A673 (cell line): ENCODE measurements around the gene RHOF. TPM values are rescaled to one million over a fixed set of nuclear protein-coding genes. Genes with fewer than 3 reads are reported as not detected.

ENCODE experiments used
- BruUV-seq: library from RNA; stranded (reverse); fragments of 400-500 nt; replicated peaks from 2 replicates; lab custom pipeline; 2021; lab: Mats Ljungman, UMichigan
- CTCF ChIA-PET: fragments of 300-600 bp; sonication (Branson Sonifier 250); formaldehyde crosslinking; loops from one replicate; lab custom pipeline; 2022; ENCODE audit warnings: antibody characterized with exemption; lab: Charles Lee
- POLR2A ChIA-PET: fragments of 300-600 bp; sonication (Branson Sonifier 250); formaldehyde crosslinking; loops from one replicate; lab custom pipeline; 2022; ENCODE audit warnings: antibody characterized with exemption; ENCODE audit not compliant: low non-redundant PET; lab: Charles Lee
- DNase-seq: peaks from one replicate; pipeline ENCODE4 v3.0.0-alpha.2; 2015; ENCODE audit warnings: low spot score
- H3K27ac ChIP-seq: fragments of 200-600 bp; sonication (generic); 2 replicates; pipeline ENCODE4 v1.5.1; 2016; ENCODE audit warnings: mixed run types, low read depth, mild to moderate bottlenecking, mixed read lengths, antibody characterized with exemption, low read length; ENCODE audit not compliant: poor library complexity, severe bottlenecking
- H3K27me3 ChIP-seq: fragments of 200-600 bp; sonication (generic); replicated peaks from 2 replicates; pipeline ENCODE4 v1.6.1; 2017; ENCODE audit warnings: mixed run types, low read depth, mild to moderate bottlenecking, mixed read lengths, antibody characterized with exemption, low read length; ENCODE audit not compliant: insufficient read depth, poor library complexity
- H3K36me3 ChIP-seq: fragments of 200-600 bp; sonication (generic); 2 replicates; pipeline ENCODE4 v1.6.1; 2016; ENCODE audit warnings: mixed run types, mild to moderate bottlenecking, mixed read lengths, antibody characterized with exemption, low read length; ENCODE audit not compliant: insufficient read depth, poor library complexity, severe bottlenecking
- H3K4me1 ChIP-seq: fragments of 200-600 bp; sonication (generic); 2 replicates; pipeline ENCODE4 v1.6.1; 2017; ENCODE audit warnings: mixed run types, mild to moderate bottlenecking, mixed read lengths, antibody characterized with exemption, low read length; ENCODE audit not compliant: insufficient read depth, poor library complexity, severe bottlenecking
- H3K4me3 ChIP-seq: fragments of 200-600 bp; sonication (generic); 2 replicates; pipeline ENCODE4 v1.5.1; 2016; ENCODE audit warnings: low read depth, mixed run types, mild to moderate bottlenecking, mixed read lengths, low read length; ENCODE audit not compliant: poor library complexity, severe bottlenecking
- H3K9me3 ChIP-seq: fragments of 200-600 bp; sonication (generic); 2 replicates; pipeline ENCODE4 v1.6.1; 2016; ENCODE audit warnings: mixed run types, low read depth, mild to moderate bottlenecking, mixed read lengths, antibody characterized with exemption, low read length; ENCODE audit not compliant: poor library complexity, severe bottlenecking
- EZH2 ChIP-seq: fragments of 200-600 bp; sonication (generic); IDR thresholded peaks from 2 replicates; pipeline ENCODE4 v1.6.1; 2017; ENCODE audit warnings: borderline replicate concordance, low read depth, mild to moderate bottlenecking, mixed read lengths, antibody characterized with exemption, low read length; ENCODE audit not compliant: poor library complexity, severe bottlenecking
- intact Hi-C: fragments of 100-400 bp; cut with micrococcal nuclease; formaldehyde crosslinking; loops from one replicate; pipeline ENCODE4 v1.10.0; 2022; ENCODE audit not compliant: unreplicated experiment
- total RNA-seq: library from RNA; stranded (reverse); gene quantifications from 2 replicates; pipeline ENCODE4 v1.2.3, GENCODE V29; 2021
- TF ChIP-seq, protein P1 (sequence below): fragments of 300-800, 200-600 bp; sonication (generic); conservative IDR thresholded peaks from 2 replicates; pipeline ENCODE4 v1.5.1; 2017; ENCODE audit warnings: low read depth, mild to moderate bottlenecking, antibody characterized with exemption, low read length, moderate library complexity, mixed read lengths

RHOF gene
- total RNA-seq, 1 experiment from 2014 or later, result 21.1 TPM

DNA sequence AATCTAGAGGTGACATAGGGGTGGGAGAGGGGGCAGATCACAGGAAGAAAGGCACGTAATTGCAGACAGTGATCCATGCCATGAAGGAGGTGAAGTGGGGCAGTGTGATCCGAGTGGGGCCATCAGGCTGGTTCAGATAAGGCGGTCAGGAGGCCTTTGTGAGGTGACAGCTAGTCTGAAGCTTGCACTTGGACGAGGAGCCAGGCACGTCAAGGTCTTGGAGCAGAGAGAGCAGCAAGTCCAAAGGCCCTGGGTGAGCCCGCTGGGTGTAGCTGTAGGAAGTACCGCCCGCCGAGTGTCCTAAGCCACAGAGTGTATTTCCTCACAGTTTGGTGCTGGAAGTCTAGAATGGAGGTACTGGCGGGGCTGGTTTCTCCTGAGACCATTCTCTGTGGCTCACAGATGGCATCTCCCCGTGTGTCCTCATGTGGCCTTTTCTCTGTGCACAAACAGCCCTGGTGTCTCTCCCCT lies 23.6 kb downstream of the RHOF start:
- H3K9me3 ChIP-seq, result no peaks in the 10 kb centered on the region
- no peaks in the 10 kb centered on the region for H3K27me3 ChIP-seq
- DNase-seq, result no peak
- TF ChIP-seq, protein P1, sequence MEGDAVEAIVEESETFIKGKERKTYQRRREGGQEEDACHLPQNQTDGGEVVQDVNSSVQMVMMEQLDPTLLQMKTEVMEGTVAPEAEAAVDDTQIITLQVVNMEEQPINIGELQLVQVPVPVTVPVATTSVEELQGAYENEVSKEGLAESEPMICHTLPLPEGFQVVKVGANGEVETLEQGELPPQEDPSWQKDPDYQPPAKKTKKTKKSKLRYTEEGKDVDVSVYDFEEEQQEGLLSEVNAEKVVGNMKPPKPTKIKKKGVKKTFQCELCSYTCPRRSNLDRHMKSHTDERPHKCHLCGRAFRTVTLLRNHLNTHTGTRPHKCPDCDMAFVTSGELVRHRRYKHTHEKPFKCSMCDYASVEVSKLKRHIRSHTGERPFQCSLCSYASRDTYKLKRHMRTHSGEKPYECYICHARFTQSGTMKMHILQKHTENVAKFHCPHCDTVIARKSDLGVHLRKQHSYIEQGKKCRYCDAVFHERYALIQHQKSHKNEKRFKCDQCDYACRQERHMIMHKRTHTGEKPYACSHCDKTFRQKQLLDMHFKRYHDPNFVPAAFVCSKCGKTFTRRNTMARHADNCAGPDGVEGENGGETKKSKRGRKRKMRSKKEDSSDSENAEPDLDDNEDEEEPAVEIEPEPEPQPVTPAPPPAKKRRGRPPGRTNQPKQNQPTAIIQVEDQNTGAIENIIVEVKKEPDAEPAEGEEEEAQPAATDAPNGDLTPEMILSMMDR, result no peak
- no peak for TF ChIP-seq EZH2
- ChIA-PET CTCF (no interaction called here), POLR2A (no interaction called here)
- no peaks in the 10 kb centered on the region for H3K4me1 ChIP-seq
- H3K4me3 ChIP-seq, result no peak overlapping the region
- BruUV-seq, result no TSS peak
- intact Hi-C loops, result loop anchor here (10.0 kb wide), 1 partner anchor 215 kb away; no protein-coding TSS in a partner anchor
- H3K27ac ChIP-seq, result no peak overlapping the region
- no peaks in the 10 kb centered on the region for H3K36me3 ChIP-seq

DNA sequence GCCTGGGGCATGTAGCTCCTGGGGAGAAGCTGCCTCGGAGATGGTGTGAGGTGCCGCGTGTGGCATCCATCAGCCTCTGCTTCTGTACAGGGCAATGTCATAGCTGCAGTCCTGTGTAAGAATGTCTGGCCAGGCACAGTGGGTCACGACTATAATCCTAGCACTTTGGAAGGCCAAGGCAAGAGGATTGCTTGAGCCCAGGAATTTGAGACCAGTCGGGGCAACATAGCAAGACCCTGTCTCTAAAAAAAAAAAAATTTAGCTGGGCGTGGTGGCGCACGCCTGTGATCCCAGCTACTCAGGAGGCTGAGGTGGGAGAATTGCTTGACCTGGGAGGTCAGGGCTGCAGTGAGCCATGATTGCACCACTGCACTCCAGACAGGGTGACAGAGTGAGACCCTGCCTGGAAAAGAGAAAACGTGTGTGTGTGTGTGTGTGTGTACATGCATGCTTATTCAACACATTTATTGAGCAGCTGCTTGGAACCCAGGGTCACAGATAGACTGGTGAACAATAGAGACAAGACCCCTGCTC lies 24.1 kb downstream of the RHOF start:
- Histone ChIP-seq H3K27me3 (no peaks in the 10 kb centered on the region), H3K27ac (no peak overlapping the region), H3K4me3 (no peak overlapping the region), H3K36me3 (no peaks in the 10 kb centered on the region), H3K4me1 (no peaks in the 10 kb centered on the region), H3K9me3 (no peaks in the 10 kb centered on the region)
- ChIA-PET POLR2A (no interaction called here), CTCF (no interaction called here)
- DNase-seq, result no peak
- TF ChIP-seq, protein P1, result no peak
- TF ChIP-seq EZH2, result no peak
- intact Hi-C loops, result no loop called here
- no TSS peak for BruUV-seq

DNA sequence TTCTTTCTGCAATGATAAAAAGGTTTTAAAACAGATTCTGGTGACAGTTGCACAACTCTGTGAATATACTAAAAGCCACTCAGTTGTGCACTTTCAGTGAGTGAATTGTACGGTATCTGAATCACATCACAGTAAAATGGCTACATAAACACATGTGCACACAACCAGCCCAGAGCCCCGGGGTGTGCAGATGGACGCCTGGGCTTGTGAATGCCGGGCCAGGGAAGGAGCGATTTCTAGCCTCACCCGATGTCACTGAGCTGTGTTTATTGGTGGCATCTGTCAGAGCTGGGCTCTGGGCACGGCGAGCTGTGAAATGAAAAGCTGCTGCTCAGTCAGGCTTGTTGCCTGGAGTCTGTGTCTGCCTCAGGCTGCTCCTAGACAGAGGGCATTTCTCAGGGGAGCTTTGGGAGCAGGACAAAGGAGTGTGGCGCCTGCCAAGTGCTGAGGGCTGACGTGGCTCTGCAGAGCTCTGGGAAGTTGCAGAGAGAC lies 25.9 kb downstream of the RHOF start:
- TF ChIP-seq EZH2, result no peak
- TF ChIP-seq, protein P1, result no peak
- CTCF ChIA-PET, result interaction anchor here (1.0 kb wide), 1 partner anchor 27 kb away, joined by 4 read pairs; no protein-coding TSS in a partner anchor
- no TSS peak for BruUV-seq
- POLR2A ChIA-PET, result no interaction called here
- Histone ChIP-seq H3K4me1 (no peaks in the 10 kb centered on the region), H3K4me3 (no peak overlapping the region), H3K27ac (no peak overlapping the region), H3K9me3 (no peaks in the 10 kb centered on the region), H3K27me3 (no peaks in the 10 kb centered on the region), H3K36me3 (no peaks in the 10 kb centered on the region)
- intact Hi-C loops, result no loop called here
- no peak for DNase-seq
